OCI-LY1 (cell line): Measurements from ENCODE around the gene PRR11.

Source experiments
- EZH2 ChIP-seq: fragments of 200-600 bp; sonication (generic), shearing (Covaris generic); IDR thresholded peaks from 2 replicates; pipeline ENCODE4 v1.8.0; 2017; ENCODE audit warnings: borderline replicate concordance, mixed run types, mild to moderate bottlenecking, antibody characterized with exemption, low read length, moderate library complexity, mixed read lengths
- TF ChIP-seq, protein P1 (sequence below): fragments of 200-600 bp; sonication (generic), shearing (Covaris generic); IDR thresholded peaks from 2 replicates; pipeline ENCODE4 v1.5.1; 2017; ENCODE audit warnings: mild to moderate bottlenecking, antibody characterized with exemption, low read length, moderate library complexity, mixed read lengths

DNA sequence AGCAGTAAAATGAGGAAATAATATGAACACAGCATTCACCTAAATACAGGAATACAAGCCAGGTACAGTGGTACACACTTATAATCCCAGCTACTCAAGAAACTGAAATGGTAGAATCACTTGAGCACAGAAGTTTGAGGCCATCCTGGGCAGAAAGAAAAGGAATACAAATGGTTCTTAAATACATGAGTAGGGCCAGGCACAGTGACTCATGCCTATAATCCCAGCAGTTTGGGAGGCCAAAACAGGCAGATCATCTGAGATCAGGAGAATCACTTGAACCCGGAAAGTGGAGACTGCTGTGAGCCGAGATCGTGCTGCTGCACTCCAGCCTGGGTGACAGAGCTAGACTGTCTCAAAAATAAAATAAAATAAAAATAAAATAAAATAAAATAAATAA, 31.3 kb downstream of the PRR11 start:
- TF ChIP-seq, protein P1, sequence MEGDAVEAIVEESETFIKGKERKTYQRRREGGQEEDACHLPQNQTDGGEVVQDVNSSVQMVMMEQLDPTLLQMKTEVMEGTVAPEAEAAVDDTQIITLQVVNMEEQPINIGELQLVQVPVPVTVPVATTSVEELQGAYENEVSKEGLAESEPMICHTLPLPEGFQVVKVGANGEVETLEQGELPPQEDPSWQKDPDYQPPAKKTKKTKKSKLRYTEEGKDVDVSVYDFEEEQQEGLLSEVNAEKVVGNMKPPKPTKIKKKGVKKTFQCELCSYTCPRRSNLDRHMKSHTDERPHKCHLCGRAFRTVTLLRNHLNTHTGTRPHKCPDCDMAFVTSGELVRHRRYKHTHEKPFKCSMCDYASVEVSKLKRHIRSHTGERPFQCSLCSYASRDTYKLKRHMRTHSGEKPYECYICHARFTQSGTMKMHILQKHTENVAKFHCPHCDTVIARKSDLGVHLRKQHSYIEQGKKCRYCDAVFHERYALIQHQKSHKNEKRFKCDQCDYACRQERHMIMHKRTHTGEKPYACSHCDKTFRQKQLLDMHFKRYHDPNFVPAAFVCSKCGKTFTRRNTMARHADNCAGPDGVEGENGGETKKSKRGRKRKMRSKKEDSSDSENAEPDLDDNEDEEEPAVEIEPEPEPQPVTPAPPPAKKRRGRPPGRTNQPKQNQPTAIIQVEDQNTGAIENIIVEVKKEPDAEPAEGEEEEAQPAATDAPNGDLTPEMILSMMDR, result no peak
- no peak for TF ChIP-seq EZH2
